HepG2 (cell line): ENCODE measurements around the gene ANO10. TPM values are rescaled to one million over a fixed set of nuclear protein-coding genes. Genes with fewer than 3 reads are reported as not detected.

Source experiments
- ADNP ChIP-seq: sonication (generic); formaldehyde crosslinking; IDR thresholded peaks from 2 replicates; pipeline ENCODE4 v1.4.0; 2020; ENCODE audit warnings: missing genetic modification reagents
- ELF3 ChIP-seq: IDR thresholded peaks from 2 replicates; pipeline ENCODE4 v1.6.1; 2016; ENCODE audit warnings: missing genetic modification reagents, missing compliant biosample characterization
- FOXK1 ChIP-seq: sonication (generic); formaldehyde crosslinking; IDR thresholded peaks from 2 replicates; pipeline ENCODE4 v1.4.0; 2020; ENCODE audit warnings: low read depth, missing genetic modification reagents, borderline replicate concordance
- MAFG ChIP-seq: sonication (generic); formaldehyde crosslinking; IDR thresholded peaks from 2 replicates; pipeline ENCODE4 v1.5.1; 2020; ENCODE audit warnings: mild to moderate bottlenecking, missing genetic modification reagents
- NCOR1 ChIP-seq: fragments of 200-600 bp; sonication (generic); IDR thresholded peaks from 2 replicates; pipeline ENCODE4 v1.7.0; 2017; ENCODE audit warnings: antibody characterized with exemption, low read length, borderline replicate concordance
- PHF21A ChIP-seq: sonication (generic); formaldehyde crosslinking; IDR thresholded peaks from 2 replicates; pipeline ENCODE4 v1.5.0; 2020; ENCODE audit warnings: mild to moderate bottlenecking, missing genetic modification reagents
- RARA ChIP-seq: IDR thresholded peaks from 2 replicates; pipeline ENCODE4 v1.6.1; 2016; ENCODE audit warnings: missing genetic modification reagents, missing compliant biosample characterization
- RBM22 ChIP-seq: fragments of 200-400 bp; formaldehyde crosslinking; optimal IDR thresholded peaks from 2 replicates; pipeline ENCODE3; 2017; ENCODE audit warnings: mild to moderate bottlenecking, low read length, moderate library complexity
- REPIN1 ChIP-seq: sonication (generic); formaldehyde crosslinking; IDR thresholded peaks from 2 replicates; pipeline ENCODE4 v1.8.0; 2022; ENCODE audit warnings: missing genetic modification reagents, low read depth, mild to moderate bottlenecking, borderline replicate concordance
- SRF ChIP-seq: IDR thresholded peaks from 2 replicates; pipeline ENCODE4 v1.6.1; 2011; ENCODE audit warnings: mild to moderate bottlenecking, low read depth, low read length, moderate library complexity
- XRCC5 ChIP-seq: fragments of 200-400 bp; formaldehyde crosslinking; optimal IDR thresholded peaks from 2 replicates; pipeline ENCODE3; 2017; ENCODE audit warnings: mild to moderate bottlenecking, low read length
- ZFP36 ChIP-seq: fragments of 150-350 bp; IDR thresholded peaks from 2 replicates; pipeline ENCODE4 v1.6.1; 2018; ENCODE audit warnings: borderline replicate concordance, low read length, low read depth; ENCODE audit not compliant: partially characterized antibody
- ZFP36L2 ChIP-seq: sonication (generic); formaldehyde crosslinking; IDR thresholded peaks from 2 replicates; pipeline ENCODE4 v1.4.0; 2020; ENCODE audit warnings: missing genetic modification reagents
- ZFY ChIP-seq: sonication (generic); formaldehyde crosslinking; IDR thresholded peaks from 2 replicates; pipeline ENCODE4 v1.4.0; 2020; ENCODE audit warnings: missing genetic modification reagents
- ZNF230 ChIP-seq: sonication (generic); formaldehyde crosslinking; IDR thresholded peaks from 2 replicates; pipeline ENCODE4 v1.4.0; 2020; ENCODE audit warnings: mild to moderate bottlenecking, missing genetic modification reagents
- ZNF329 ChIP-seq: sonication (generic); formaldehyde crosslinking; IDR thresholded peaks from 2 replicates; pipeline ENCODE4 v1.9.0; 2021; ENCODE audit warnings: low read depth, mild to moderate bottlenecking, missing genetic modification reagents
- ZNF34 ChIP-seq: sonication (generic); formaldehyde crosslinking; IDR thresholded peaks from 2 replicates; pipeline ENCODE4 v1.4.0; 2020; ENCODE audit warnings: mild to moderate bottlenecking, missing genetic modification reagents, borderline replicate concordance
- ZSCAN22 ChIP-seq: sonication (generic); formaldehyde crosslinking; IDR thresholded peaks from 2 replicates; pipeline ENCODE4 v1.4.0; 2020; ENCODE audit warnings: mild to moderate bottlenecking, missing genetic modification reagents
- polyA plus RNA-seq, 8 experiments: library from polyadenylated mRNA; depleted of rRNA in 3 of 8; stranded (reverse) in 7 of 8; unstranded in 1 of 8; fragments of >200 nt; fragmentation: Illumina TruSeq in 4 of 8; extraction: Trizol in 4 of 8; gene quantifications; 2 replicates each; pipeline versions ENCODE4 v1.2.1 to v1.2.3, GENCODE V29; 2011 to 2016; ENCODE audit warnings: low read depth in 4 of 8, missing spikeins in 1 of 8, mixed read lengths in 1 of 8; ENCODE audit not compliant: insufficient read depth in 1 of 8
- total RNA-seq, 5 experiments: library from RNA; depleted of rRNA; stranded (reverse); fragments of >200 nt; fragmentation: Illumina TruSeq; extraction: Trizol; gene quantifications; 2 replicates each; pipeline ENCODE4 v1.2.3, GENCODE V29; 2016; ENCODE audit warnings: low read depth in 1 of 5
- TF ChIP-seq, protein P1 (sequence below): sonication (generic); formaldehyde crosslinking; IDR thresholded peaks from 2 replicates; pipeline ENCODE4 v1.5.1; 2020; ENCODE audit warnings: mild to moderate bottlenecking, moderate library complexity, missing genetic modification reagents
- TF ChIP-seq, protein P2 (sequence below): sonication (generic); formaldehyde crosslinking; IDR thresholded peaks from 2 replicates; pipeline ENCODE4 v1.4.0; 2020; ENCODE audit warnings: mild to moderate bottlenecking, missing genetic modification reagents, borderline replicate concordance
- TF ChIP-seq, protein P3 (sequence below): sonication (generic); formaldehyde crosslinking; IDR thresholded peaks from 2 replicates; pipeline ENCODE4 v1.4.0; 2020; ENCODE audit warnings: missing genetic modification reagents, borderline replicate concordance

ANO10 gene
- total and polyA plus RNA-seq, 2 of the 13 experiments (the other 11 are each of a cell fraction or from before 2014, with no cell fraction given), result 10.4 to 13.1 TPM

DNA sequence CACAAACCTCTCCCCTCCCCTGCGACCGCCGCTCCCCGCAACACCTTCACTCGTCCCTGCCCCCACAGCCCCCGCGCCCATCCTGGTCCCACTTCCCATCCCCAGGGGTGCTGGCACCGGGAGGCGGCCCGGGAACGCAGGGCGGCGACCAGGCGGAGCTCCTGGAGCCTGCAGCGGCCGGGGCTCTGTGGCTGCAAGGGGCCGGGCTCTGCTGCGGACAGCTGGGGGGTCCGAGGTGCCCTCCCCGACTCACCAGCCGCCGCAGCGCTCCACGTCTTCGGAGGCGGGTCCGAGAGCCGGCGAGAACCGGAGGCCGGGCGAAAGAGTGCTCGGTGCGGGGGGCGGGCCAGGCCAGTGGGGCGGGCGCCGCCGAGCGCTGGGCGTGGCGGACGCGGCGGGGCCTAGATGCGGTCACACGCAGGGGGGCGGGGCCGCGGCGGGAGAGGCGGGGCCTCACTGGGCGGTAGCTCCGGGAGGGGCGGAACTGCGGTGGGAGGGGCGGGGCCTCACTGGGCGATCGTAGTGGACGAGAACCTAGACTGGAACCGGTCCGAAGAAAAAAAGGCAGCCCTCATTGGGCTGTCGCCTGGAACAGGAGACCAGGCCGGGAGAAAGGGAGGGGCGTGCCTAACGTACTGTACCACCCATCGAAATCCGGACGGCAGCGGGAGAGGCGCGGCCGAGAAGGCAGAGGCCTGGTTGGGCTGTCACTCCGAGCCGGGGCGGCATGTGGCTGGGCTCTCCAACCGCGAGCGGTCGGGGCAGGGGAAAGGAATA, at the start of gene ANO10 (continued):
- TF ChIP-seq, protein P1, sequence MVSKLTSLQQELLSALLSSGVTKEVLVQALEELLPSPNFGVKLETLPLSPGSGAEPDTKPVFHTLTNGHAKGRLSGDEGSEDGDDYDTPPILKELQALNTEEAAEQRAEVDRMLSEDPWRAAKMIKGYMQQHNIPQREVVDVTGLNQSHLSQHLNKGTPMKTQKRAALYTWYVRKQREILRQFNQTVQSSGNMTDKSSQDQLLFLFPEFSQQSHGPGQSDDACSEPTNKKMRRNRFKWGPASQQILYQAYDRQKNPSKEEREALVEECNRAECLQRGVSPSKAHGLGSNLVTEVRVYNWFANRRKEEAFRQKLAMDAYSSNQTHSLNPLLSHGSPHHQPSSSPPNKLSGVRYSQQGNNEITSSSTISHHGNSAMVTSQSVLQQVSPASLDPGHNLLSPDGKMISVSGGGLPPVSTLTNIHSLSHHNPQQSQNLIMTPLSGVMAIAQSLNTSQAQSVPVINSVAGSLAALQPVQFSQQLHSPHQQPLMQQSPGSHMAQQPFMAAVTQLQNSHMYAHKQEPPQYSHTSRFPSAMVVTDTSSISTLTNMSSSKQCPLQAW (CRISPR knock-in tag), result 0 out of 2 replicates have a peak, but pooled peaks have one; percentile 4
- no peak for TF ChIP-seq ZFP36L2 (CRISPR knock-in tag)
- no peak for TF ChIP-seq SRF
- TF ChIP-seq, protein P2, sequence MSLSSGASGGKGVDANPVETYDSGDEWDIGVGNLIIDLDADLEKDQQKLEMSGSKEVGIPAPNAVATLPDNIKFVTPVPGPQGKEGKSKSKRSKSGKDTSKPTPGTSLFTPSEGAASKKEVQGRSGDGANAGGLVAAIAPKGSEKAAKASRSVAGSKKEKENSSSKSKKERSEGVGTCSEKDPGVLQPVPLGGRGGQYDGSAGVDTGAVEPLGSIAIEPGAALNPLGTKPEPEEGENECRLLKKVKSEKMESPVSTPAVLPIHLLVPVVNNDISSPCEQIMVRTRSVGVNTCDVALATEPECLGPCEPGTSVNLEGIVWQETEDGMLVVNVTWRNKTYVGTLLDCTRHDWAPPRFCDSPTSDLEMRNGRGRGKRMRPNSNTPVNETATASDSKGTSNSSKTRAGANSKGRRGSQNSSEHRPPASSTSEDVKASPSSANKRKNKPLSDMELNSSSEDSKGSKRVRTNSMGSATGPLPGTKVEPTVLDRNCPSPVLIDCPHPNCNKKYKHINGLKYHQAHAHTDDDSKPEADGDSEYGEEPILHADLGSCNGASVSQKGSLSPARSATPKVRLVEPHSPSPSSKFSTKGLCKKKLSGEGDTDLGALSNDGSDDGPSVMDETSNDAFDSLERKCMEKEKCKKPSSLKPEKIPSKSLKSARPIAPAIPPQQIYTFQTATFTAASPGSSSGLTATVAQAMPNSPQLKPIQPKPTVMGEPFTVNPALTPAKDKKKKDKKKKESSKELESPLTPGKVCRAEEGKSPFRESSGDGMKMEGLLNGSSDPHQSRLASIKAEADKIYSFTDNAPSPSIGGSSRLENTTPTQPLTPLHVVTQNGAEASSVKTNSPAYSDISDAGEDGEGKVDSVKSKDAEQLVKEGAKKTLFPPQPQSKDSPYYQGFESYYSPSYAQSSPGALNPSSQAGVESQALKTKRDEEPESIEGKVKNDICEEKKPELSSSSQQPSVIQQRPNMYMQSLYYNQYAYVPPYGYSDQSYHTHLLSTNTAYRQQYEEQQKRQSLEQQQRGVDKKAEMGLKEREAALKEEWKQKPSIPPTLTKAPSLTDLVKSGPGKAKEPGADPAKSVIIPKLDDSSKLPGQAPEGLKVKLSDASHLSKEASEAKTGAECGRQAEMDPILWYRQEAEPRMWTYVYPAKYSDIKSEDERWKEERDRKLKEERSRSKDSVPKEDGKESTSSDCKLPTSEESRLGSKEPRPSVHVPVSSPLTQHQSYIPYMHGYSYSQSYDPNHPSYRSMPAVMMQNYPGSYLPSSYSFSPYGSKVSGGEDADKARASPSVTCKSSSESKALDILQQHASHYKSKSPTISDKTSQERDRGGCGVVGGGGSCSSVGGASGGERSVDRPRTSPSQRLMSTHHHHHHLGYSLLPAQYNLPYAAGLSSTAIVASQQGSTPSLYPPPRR (CRISPR knock-in tag), result no peak
- no peak for TF ChIP-seq MAFG (CRISPR knock-in tag)
- TF ChIP-seq ZNF34 (CRISPR knock-in tag), result peak; percentile 43; the same call in 1 of the 2 replicates
- no peak for TF ChIP-seq ZSCAN22 (CRISPR knock-in tag)
- TF ChIP-seq XRCC5, result peak; percentile 18
- TF ChIP-seq REPIN1 (CRISPR knock-in tag), result peak; percentile 48; the same call in 1 of the 2 replicates
- TF ChIP-seq ZFY (CRISPR knock-in tag), result peak; percentile 88
- 0 out of 2 replicates have a peak, but pooled peaks have one; percentile 55 for TF ChIP-seq PHF21A (CRISPR knock-in tag)
- no peak for TF ChIP-seq FOXK1 (CRISPR knock-in tag)
- no peak for TF ChIP-seq ELF3 (CRISPR knock-in tag)
- TF ChIP-seq ADNP, result no peak
- no peak for TF ChIP-seq RBM22
- no peak for TF ChIP-seq ZFP36
- TF ChIP-seq, protein P3, sequence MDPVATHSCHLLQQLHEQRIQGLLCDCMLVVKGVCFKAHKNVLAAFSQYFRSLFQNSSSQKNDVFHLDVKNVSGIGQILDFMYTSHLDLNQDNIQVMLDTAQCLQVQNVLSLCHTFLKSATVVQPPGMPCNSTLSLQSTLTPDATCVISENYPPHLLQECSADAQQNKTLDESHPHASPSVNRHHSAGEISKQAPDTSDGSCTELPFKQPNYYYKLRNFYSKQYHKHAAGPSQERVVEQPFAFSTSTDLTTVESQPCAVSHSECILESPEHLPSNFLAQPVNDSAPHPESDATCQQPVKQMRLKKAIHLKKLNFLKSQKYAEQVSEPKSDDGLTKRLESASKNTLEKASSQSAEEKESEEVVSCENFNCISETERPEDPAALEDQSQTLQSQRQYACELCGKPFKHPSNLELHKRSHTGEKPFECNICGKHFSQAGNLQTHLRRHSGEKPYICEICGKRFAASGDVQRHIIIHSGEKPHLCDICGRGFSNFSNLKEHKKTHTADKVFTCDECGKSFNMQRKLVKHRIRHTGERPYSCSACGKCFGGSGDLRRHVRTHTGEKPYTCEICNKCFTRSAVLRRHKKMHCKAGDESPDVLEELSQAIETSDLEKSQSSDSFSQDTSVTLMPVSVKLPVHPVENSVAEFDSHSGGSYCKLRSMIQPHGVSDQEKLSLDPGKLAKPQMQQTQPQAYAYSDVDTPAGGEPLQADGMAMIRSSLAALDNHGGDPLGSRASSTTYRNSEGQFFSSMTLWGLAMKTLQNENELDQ (CRISPR knock-in tag), result no peak
- no peak for TF ChIP-seq RARA
- TF ChIP-seq ZNF329 (CRISPR knock-in tag), result no peak
- TF ChIP-seq NCOR1, result no peak; the same call in 1 of the 2 replicates
- TF ChIP-seq ZNF230 (CRISPR knock-in tag), result no peak
